Liver (tissue), 3 donors: ENCODE results near the gene RARB.

ENCODE experiments used
- CTCF ChIP-seq: fragments of 150-350 bp; IDR thresholded peaks from 2 replicates; pipeline ENCODE4 v1.5.1; 2017; ENCODE audit warnings: improper control_type of control experiment, low read depth, low read length; ENCODE audit not compliant: missing input control
- FOXA1 ChIP-seq: IDR thresholded peaks from 2 replicates; pipeline ENCODE4 v1.6.1; 2016; ENCODE audit warnings: antibody characterized with exemption
- JUND ChIP-seq, 2 donors: IDR thresholded peaks; 2 replicates each; pipeline ENCODE4 v1.6.1; 2016; ENCODE audit warnings: antibody characterized with exemption in 2 of 2
- donor health status: healthy.
- donor health status: healthy.

- no peak for TF ChIP-seq CTCF
- TF ChIP-seq FOXA1: no peak
- no peak for TF ChIP-seq JUND (IDR thresholded peaks at IDR 0.05)
Observed at GRCh38 chr3:25548836-25549235, 120.8 kb downstream of the RARB start.
